Stimulated activated CD4-positive, alpha-beta T cell treated with anti-CD3 and anti-CD28 coated beads, Interleukin-2, amount 100 ng/mL, for 48 hours (primary cell): Measurements from ENCODE around the gene ARL2BP.

Source experiments
- DNase-seq, 2 donors: peaks; one replicate each; pipeline ENCODE4 v3.0.0-alpha.2; 2020

The ARL2BP gene

DNA sequence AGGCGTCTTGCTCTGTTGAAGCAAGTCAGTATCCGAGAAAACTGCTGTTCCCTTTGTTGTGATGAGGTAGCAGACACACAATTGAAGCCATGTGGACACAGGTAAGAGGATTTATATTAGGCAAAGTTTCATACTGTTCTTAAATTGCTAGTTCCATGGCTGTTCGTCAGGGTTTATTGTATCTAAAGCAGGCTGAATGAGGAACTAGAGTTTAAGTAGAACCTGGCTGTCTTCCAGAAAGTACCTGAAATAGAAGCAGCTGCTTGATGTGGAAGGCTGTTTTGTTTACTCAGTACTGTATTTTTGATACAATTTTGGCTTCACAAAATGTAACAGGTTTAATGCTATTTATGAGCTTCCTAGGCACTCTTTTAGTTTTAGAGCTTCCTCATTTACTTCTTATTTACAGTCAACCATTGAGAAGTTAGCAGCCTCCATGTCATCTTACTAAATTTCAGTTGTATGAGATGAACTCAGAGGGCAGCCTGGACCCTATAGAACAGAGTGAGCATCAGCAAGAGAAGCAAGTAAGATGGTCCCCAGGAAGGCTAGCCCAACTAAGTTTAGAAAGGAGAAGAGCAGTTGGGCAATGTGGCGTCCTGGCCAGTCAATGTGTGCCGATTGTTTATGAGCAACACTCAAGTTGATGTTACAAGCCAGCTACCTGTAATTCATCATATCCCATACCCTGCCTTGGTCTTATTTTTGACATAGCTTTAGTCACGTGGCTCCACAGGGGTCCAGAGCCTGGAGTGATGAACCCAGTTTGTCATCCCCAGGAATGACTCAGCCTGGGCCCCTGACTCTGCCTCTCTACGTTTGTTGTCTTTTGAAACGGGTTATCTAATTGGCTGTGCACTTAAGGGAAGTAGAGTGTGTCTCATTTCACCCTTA, 9.7 kb upstream of the ARL2BP start:
- peak; percentile 10 to 13 for DNase-seq

DNA sequence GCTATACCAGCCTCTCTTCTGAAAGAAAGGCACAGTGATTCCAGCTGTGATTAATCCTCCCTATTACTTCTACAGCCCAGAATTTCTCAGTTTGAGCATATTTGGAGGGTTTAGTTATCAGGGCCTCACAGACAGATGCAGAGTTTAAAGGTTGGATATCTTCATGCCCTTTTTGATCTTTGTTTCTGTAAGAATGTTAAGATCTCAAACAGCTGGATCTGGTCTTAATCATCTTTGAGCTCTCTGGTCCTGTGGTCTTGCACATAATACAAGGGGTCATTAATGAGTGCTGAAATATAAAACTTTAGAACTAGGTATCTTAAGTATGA, 9.1 kb upstream of the ARL2BP start:
- DNase-seq = no peak

DNA sequence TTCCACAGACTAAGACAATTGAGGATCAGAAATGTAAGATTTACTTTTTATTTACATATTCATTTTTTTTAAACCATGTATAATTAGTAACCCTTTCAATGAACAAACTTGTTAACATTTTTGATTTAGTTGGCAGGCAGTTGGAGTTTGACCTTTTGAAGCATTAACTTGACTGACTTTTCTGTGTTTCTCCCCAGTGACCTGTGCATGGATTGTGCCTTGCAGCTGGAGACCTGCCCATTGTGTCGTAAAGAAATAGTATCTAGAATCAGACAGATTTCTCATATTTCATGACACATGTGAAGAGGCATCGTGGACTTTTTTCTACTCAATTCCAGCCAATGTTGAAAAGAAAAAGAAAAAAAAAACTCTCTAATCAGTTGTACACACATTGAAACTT, 6.4 kb upstream of the ARL2BP start:
- DNase-seq = no peak

DNA sequence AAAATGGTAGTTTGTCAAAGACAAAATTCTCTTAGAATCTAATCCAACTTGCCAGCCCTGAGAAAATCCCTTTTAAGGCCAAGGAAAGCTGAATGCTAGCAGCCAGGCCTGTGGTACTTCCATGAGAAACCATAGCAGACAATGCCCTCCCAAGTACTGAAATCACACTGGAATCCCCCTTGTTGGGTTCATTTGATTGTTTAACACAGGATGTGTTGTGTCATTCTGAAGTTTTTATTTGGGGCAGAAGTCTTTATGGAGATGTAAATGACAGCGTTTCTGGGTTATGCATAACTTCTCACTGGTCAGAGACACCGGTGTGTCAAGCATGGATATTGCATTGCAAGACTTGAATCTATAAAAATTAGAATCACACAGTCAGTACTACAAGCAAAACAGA, 6.0 kb upstream of the ARL2BP start:
- no peak for DNase-seq

DNA sequence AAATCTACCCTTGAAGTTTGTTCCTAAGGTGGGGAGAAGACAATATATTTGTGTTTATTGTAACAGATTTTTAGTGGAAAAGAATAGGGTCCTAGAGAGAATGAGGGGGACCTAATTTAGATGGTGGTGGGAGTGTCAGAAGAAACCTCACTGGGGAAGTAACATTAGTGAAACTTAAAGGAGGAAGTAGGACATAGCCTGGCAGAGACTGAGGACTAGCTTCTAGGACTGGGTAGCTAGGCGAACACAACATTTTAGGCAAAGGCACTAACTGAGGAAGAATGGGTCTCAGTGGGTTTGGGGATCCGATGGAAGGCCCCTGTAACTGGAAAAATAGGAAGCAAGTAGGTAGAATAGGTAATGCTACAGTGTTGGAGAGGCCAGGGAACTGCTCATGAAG, 4.2 kb upstream of the ARL2BP start:
- no peak for DNase-seq

DNA sequence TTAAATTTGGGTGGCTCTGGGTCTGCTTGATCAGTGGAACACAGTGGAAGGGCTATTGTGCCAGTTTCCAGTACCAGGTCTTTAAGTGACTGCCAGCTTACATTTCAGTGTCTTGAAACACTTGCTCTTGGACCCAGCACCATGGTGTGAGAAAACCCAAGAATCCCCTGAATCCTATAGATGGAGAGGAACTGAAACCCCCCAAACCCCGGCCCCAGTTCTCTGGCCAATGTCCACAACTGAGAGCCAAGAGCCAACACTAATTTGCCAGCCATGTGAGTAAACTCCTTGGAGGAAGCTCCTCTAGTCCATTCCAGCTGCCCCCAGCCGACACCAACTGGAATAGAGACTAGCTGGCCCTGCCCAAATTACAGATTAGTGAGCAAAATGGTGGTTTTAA, 2.4 kb upstream of the ARL2BP start:
- no peak for DNase-seq

DNA sequence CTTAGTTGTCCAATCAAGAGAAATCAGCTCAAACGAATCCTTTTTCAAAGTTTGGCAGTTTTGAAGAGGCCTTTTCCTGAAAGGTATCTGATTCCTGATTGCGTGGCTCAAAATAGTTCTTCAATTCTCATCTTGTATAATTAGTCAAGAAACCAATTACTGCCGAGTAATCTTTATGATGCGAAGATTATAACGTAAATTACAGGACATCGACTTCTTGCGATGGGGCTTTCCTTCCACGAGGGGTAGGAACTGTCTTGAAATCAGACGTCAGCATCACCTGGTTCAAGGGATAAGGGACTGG, 644 bp upstream of the ARL2BP start:
- DNase-seq = no peak

DNA sequence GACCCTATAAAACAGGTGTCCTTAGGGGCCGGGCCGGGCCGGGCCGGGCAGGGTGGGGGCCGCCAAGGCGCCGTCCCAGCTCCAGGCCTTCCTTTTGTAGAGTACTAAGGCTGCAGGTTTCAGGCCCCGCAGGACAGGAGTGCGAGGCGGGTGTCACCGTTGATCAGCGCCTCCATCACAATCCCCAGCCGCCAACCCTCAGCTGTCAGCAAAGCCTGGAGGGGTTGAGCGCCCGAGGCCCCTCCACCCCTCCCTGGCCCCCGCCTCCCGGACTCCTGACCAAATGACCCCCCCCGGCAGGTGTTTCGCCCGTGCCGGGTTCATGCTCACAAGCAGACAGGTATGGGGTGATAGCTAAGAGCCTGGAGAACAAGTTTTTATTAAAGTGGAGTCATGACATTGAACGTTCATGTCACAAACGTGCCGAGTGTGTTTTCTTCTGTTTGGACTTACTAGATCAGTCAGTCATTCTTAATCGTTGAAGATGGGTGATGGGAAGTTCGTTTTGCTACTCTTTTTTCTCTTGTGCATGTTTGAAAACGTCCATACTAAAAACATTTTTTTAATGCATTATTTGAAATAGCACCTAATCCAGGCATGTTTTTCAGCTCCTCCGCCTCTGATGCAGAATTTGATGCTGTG, 534 bp downstream of the ARL2BP start:
- no peak for DNase-seq

DNA sequence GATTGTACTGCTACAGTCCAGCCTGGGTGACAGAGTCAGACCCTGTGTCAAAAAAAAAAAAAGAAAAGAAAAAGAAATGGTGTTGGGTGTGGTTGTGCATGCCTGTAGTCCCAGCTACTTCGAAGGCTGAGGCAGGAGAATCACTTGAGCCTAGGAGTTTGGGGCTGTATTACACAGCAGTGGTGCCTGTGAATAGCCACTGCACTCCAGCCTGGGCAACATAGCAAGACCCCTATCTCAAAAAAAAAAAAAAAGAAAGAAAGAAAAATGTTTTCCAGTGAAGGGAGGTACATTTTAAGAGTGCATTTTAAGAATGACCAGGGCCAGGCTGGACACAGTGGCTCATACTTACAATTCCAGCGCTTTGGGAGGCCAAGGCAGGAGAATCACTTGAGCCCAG, 6.3 kb downstream of the ARL2BP start:
- no peak for DNase-seq

DNA sequence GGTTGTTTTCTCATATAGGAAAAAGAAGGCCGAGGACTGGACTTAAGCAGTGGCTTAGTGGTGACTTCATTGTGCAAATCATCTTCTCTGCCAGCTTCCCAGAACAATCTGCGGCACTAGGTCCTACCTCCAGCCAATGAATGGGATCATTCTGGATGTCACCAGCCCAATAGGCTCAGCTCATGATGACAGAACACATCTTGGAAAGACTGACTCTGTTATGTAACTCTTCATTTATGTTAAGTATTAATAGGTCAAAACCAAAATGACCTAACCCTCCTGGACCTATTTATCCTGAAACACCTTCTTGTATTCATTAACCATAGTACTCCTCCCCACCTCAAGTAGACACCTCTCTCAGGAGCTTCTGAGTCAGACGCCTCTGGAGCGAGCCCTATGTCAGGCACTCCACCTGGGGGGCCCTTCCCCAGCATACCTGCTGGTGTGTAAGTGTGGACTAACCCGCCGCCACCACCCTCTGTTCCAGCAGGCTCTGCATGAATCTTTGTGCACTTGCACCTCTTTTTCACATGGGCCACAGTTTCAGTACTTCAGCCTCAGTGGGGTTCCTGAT, 7.2 kb downstream of the ARL2BP start:
- DNase-seq = no peak

DNA sequence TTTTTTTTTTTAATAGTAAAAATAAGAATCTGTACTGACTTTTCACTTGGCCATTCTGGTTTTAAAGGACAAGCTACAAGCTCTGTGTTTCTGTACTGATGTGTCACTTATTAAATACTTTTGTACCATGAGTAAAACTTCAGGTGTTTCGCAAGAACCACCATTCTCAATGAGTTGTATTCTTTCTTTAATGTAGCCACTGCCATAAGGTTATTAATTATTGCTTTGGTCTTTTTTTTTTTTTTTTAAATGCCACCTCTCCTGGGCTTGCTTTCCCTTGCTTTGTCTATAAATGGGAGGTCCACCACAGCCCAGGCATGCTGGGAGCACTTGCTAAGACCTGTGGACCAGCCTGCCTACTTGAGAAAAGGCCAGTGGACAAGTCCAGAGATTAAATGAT, 8.4 kb downstream of the ARL2BP start:
- no peak for DNase-seq

DNA sequence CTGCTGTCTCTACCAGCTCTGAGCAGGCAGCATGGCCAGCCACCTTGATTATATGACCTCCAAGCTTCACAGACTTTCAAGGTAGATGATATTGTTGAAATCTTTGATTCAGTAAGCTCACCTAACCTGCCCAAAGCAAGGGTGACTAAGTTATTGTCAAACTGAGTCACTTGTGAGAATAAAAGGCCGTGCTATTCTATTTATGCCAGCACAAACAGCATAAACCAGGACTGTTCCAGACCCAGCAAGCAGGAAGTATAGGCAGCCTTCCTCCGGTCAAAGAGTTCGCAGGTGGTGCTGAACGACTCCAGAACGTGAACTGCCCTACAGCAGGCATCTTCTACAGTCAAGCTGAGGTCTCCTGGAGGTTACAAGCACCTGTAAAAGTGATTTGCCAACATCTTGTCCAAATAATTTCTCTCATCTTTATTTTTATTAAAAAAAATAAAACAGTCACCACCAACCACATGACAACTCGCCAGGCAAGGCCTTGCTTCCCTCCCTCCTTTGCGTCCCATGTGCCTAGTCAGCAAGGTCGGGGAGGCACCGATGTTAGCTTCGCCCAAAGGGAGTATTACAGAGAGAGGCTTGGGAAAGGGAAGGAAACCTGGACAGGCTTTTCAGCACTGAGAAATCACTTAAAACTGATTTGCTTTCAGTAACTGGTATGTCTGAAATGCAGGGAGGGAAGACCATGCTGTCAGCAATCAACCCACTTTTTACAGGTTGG, 10.8 kb downstream of the ARL2BP start:
- DNase-seq = no peak

DNA sequence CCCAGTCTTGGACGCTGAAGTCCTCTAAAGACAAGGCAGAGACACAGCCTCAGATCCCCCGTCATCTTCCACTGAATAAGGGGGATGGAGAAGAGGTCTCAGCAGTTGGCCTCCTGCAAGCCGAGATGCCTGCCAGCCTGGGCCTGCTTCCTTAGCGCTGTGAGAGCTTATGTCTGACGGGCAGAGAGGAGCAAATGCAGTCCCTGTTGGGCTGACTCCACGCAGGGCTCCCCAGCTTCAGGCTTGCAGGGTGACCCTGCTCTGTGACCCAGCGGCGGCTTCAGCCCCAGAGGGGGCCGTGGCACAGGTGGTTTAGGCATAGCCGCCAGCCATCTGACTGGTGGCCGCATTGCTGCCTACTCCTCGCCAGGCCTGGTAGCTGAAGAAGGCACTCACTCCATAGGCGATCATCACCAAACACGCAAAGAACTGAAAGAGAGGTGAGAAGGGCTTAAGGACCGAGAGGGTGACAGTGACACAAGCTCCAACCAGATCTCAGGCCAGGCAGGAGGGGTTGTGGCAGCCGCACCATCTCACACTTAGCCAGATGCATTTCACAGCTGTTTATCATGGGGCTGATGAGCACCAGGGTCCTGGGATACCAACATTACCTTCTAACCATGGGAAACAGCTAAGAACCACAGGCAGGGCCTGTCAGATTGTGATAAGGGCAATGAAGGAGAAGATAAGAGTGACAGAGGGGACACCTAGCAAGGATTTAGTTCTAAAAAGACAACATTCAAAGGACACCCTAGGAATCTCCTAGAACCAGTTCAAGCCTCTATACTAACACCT, 11.7 kb downstream of the ARL2BP start:
- no peak for DNase-seq

DNA sequence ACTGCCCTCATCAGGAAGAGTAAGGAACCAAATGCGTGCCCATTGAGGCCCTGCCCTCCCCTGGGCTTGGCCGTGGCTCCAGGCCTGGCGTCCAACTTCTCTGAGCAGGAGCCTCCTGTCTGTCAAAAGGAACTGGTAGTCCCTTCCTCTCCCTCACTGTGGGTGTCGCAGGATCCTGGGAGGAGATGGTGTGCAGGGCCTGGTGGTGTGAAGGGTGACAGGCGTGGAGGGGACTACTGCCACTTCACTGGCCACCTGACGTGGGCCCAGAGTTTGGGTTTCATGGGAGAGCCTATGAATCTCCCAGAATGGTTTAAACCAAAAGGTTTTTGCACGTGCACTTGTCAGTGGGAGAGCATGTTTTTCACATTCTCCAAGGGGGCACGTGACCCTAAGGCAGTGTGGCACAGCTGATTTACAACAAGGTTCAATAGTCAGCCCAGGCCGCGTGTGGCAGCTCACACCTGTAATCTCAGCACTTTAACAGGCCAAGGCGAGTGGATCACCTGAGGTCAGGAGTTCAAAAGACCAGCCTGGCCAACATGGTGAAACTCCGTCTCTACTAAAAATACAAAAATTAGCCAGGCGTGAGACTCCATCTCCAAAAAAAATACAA, 12.5 kb downstream of the ARL2BP start:
- DNase-seq = no peak

DNA sequence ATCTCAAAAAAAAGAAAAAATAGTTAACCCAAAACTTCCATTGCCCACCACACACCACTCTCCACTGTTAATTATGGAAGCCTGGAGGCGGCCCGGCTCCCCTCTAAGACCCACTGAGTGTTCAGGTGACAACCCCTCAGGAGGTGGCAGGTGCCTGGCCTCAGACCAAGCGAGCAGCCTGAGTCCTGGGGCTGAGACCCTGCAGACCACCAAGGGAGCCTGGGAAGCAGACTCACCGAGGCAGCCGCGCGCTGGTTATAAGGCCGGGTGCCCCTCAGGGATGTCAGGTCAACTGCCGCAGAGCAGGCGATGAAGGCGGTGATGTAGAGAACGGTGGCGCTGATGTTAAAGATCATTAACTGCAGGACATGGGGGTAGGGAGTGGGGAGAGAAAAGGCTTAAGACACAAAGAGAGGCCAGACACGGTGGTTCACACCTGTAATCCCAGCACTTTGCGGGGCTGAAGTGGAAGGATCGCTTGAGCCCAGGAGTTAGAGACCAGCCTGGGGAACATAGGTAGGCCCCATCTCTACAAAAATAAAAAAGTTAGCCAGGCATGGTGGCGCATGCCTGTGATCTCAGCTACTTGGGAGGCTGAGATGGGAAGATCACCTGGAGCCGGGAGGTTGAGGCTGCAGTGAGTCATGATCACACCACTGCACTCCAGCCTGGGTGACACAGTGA, 13.3 kb downstream of the ARL2BP start:
- no peak for DNase-seq

DNA sequence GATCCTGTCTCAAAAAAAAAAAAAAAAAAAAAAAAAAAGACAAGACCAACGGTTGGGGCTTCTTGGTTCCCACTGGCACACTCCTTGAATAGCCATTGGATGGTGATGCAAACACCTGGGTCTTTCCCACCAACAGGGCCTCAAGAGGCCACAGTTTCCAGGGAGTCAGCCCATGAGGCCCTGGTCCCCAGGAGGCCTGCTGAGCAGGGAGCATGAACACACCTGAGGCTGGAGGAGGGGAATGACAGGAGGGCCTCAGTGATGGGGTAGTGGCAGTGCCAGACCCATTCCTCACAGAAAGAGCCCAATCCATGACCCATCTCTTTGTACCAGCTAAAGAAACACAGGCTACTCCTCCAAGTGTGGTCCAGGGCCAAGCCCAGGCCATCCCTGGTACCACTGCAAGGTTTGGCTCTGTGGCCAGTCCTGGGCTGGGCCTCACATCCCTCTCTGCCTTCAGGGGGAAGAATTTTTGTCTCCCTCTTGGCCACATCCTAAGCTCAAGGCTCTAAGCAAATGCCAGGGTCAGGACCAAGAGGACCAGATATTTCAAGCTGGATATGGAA, 13.9 kb downstream of the ARL2BP start:
- no peak for DNase-seq

DNA sequence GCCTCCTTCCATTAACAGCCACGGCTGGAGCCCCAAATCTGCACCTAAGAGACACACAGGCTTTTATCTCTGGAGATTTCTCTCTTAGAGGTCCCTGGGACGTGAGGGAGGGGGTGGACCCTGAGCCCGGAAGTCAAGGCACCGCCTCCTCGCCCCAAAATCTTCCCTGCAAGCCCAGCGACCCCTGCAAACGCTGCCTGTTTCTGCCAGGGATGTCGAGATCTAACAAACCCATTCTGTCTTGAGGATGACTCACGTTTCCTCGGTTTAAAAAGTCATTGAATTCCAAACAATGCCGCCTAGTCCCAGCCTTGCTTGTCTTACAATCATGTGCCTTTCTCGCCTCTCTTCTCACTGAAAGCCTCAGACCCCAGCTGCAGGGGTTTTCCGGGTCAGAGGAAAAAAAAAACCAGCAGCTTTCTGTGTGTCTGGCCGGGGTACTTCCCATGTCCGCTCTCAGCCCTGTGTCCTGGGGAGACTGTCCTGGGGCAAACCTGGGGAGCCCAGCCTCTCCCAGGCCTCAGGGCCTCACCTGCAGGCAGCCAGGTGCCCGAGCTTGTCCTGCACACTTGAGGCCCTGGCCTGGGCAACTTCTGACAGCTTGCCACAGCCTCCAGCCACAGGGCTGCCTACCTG, 15.4 kb downstream of the ARL2BP start:
- DNase-seq = no peak

DNA sequence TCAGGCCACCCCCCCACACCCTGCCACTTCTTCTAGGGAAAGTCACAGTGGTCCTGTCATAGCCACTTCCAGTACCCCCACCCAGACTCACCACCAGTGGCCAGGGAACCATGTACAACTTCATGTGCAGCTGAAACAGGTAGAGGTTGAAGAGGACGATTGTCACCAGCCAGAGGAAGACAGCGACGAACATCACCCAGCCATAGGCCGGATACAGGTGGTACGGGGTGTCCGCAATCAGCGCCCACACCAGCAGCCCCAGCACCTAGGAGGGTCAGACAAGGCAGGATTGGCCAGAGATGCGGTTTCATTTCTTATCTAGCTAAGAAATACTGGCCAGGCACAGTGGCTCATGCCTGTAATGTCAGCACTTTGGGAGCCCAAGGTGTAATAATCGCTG, 16.7 kb downstream of the ARL2BP start:
- no peak for DNase-seq

DNA sequence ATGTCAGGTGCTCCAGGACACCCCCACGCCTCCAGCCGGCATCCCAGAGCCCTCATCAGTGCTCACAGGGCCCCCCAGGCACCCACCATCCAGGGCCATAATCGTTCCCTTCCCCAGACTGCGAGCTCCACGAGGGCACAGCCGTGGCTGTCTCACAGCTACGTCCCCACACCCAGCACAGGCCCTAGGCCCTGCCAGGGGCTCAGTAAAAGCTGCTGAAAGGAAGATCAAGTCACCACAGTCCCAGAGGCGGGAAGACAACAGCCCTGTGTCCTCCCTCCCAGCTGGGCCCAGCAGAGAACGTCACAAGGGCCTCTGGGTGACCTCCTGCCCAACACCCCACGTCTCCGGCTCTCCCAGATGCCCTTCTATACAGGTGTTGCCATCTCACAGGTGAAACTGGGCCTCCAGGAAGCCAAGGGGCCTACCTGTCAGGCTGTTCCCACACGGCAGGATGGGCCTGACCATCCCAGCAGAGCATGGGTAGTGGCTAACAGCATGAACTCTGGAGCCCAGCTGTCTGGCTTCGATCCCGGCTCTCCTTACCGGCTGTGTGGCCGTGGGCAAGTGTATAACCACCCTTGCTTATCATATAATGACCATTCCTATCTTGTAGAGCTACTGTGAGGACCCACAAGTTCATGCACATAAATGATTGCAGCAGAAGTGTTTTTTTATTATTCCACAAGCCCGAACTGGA, 17.9 kb downstream of the ARL2BP start:
- no peak for DNase-seq

DNA sequence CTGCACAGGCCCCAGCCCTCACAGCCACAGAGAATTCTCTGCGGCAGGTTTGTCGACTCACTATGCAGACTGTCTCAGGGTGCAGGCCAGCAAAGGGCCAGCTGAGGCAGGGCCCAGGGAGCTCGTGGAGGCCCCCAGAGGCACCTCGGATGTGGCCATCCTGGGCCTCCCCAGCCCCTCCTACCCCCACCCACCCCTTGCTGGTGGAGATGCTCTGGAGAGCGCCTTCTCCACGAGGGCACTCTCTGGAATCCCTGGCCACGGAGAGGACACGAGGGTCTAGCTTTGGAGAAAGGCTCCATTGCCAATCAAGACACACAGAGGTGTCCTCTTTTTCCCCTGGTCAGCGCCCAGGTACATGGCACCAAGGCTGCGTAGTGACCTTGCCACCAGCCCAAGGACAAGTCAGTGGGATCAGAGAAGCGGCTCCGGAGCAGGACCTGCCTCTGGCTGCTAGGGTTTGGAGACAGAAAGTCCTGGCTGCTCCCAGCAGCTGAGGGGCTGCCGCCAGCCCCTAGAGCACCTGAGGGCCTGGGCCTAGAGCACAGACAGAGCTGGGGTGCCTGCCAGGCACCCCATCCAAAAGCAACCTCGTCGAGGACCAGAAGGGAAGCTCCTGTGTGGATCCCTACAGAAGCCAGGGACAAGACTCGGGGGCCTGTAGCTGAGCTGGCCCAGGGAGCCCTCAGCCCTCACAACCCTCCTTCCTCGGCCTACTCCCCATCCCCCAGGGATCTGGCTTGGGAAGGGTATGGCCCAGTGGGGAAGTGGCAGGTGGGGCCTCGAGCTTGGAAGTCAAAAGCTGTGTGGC, 18.7 kb downstream of the ARL2BP start:
- DNase-seq = no peak
